ENCODE data around the gene SUDS3. TPM values are rescaled to one million over a fixed set of nuclear protein-coding genes. Genes with fewer than 3 reads are reported as not detected.

The SUDS3 gene
- polyA plus RNA-seq, 1 of the 3 experiments (the other 2 are of a cell fraction) = 15.0 TPM

DNA sequence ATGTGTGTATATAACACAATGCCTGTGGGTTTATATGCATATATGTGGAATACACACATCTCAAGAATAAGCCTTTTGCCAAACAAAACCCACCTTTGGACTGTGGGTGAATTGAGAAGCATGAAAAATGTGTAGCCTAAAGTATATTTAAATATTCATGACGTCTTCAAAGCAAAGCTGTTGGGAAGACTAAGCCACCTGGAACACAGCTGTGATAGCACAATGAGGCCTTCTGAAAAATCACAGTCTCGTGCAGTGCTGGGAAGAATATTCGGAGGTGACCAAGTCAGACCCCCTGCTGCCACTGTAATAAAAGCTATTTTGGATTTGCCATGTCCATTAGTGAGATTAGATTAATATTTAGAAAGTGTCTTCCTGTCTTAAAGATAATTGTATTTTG is 51.5 kb downstream of the SUDS3 start:
- no peak for DNase-seq
- Histone ChIP-seq H3K27me3 (ENCODE audit: insufficient read depth) (no peaks in the 10 kb centered on the region), H3K4me2 (no peak overlapping the region), H2AFZ (ENCODE audit: low read depth) (no peak overlapping the region), H3K36me3 (replicated peaks in 1 of 2; ENCODE audit: control insufficient read depth in 1 of 2, insufficient read depth in 2 of 2, low read length in 1 of 2) (no peaks in the 10 kb centered on the region), H3K9ac (no peak overlapping the region), H3K9me2 (no peaks in the 10 kb centered on the region), H3K9me3 (no peaks in the 10 kb centered on the region), H3F3A (replicated peaks; ENCODE audit: insufficient read depth) (peaks cover 13% of the 10 kb centered on the region), H4K20me1 (ENCODE audit: insufficient read depth) (no peaks in the 10 kb centered on the region), H3K27ac (ENCODE audit: low read depth in 2 of 2, low read length in 1 of 2) (no peak overlapping the region), H3K4me1 (ENCODE audit: control insufficient read depth in 1 of 2, insufficient read depth in 2 of 2, low read depth in 1 of 2, low read length in 1 of 2) (peaks cover 3 to 16% of the 10 kb centered on the region in 2 experiments; a peak in 1 of 4 replicates), H3K4me3 (ENCODE audit: low read depth in 2 of 2, low read length in 1 of 2) (no peak overlapping the region), H3K79me2 (ENCODE audit: insufficient read depth) (no peaks in the 10 kb centered on the region)
- POLR2A ChIA-PET = no interaction called here
- CTCF ChIA-PET = interaction anchor here (2.1 to 2.7 kb wide), 2 partner anchors 9 to 23 kb away, joined by 7 to 10 read pairs; no protein-coding TSS in a partner anchor
- TF ChIP-seq EP300 (IDR thresholded peaks at IDR 0.05; ENCODE audit: borderline replicate concordance in 1 of 2, low read depth in 1 of 2, low read length in 1 of 2) (no peak), RAD21 (IDR thresholded peaks at IDR 0.05; ENCODE audit: low read length) (no peak), JUND (IDR thresholded peaks at IDR 0.05) (no peak), SIN3A (IDR thresholded peaks at IDR 0.05; ENCODE audit: borderline replicate concordance, low read depth, low read length) (no peak), TCF12 (IDR thresholded peaks at IDR 0.05) (no peak), CHD2 (IDR thresholded peaks at IDR 0.05; ENCODE audit: low read length, partially characterized antibody) (no peak)
- TF ChIP-seq, protein P1, sequence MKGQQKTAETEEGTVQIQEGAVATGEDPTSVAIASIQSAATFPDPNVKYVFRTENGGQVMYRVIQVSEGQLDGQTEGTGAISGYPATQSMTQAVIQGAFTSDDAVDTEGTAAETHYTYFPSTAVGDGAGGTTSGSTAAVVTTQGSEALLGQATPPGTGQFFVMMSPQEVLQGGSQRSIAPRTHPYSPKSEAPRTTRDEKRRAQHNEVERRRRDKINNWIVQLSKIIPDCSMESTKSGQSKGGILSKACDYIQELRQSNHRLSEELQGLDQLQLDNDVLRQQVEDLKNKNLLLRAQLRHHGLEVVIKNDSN (IDR thresholded peaks at IDR 0.05; ENCODE audit: borderline replicate concordance, low read depth) = no peak
- TF ChIP-seq, protein P2, sequence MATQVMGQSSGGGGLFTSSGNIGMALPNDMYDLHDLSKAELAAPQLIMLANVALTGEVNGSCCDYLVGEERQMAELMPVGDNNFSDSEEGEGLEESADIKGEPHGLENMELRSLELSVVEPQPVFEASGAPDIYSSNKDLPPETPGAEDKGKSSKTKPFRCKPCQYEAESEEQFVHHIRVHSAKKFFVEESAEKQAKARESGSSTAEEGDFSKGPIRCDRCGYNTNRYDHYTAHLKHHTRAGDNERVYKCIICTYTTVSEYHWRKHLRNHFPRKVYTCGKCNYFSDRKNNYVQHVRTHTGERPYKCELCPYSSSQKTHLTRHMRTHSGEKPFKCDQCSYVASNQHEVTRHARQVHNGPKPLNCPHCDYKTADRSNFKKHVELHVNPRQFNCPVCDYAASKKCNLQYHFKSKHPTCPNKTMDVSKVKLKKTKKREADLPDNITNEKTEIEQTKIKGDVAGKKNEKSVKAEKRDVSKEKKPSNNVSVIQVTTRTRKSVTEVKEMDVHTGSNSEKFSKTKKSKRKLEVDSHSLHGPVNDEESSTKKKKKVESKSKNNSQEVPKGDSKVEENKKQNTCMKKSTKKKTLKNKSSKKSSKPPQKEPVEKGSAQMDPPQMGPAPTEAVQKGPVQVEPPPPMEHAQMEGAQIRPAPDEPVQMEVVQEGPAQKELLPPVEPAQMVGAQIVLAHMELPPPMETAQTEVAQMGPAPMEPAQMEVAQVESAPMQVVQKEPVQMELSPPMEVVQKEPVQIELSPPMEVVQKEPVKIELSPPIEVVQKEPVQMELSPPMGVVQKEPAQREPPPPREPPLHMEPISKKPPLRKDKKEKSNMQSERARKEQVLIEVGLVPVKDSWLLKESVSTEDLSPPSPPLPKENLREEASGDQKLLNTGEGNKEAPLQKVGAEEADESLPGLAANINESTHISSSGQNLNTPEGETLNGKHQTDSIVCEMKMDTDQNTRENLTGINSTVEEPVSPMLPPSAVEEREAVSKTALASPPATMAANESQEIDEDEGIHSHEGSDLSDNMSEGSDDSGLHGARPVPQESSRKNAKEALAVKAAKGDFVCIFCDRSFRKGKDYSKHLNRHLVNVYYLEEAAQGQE (IDR thresholded peaks at IDR 0.05; ENCODE audit: low read depth, low read length) = no peak
- TF ChIP-seq, protein P3, sequence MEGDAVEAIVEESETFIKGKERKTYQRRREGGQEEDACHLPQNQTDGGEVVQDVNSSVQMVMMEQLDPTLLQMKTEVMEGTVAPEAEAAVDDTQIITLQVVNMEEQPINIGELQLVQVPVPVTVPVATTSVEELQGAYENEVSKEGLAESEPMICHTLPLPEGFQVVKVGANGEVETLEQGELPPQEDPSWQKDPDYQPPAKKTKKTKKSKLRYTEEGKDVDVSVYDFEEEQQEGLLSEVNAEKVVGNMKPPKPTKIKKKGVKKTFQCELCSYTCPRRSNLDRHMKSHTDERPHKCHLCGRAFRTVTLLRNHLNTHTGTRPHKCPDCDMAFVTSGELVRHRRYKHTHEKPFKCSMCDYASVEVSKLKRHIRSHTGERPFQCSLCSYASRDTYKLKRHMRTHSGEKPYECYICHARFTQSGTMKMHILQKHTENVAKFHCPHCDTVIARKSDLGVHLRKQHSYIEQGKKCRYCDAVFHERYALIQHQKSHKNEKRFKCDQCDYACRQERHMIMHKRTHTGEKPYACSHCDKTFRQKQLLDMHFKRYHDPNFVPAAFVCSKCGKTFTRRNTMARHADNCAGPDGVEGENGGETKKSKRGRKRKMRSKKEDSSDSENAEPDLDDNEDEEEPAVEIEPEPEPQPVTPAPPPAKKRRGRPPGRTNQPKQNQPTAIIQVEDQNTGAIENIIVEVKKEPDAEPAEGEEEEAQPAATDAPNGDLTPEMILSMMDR (IDR thresholded peaks at IDR 0.05) = no peak
- TF ChIP-seq, protein P4, sequence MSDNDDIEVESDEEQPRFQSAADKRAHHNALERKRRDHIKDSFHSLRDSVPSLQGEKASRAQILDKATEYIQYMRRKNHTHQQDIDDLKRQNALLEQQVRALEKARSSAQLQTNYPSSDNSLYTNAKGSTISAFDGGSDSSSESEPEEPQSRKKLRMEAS (IDR thresholded peaks at IDR 0.05; ENCODE audit: low read depth) = no peak
- TF ChIP-seq, protein P5, sequence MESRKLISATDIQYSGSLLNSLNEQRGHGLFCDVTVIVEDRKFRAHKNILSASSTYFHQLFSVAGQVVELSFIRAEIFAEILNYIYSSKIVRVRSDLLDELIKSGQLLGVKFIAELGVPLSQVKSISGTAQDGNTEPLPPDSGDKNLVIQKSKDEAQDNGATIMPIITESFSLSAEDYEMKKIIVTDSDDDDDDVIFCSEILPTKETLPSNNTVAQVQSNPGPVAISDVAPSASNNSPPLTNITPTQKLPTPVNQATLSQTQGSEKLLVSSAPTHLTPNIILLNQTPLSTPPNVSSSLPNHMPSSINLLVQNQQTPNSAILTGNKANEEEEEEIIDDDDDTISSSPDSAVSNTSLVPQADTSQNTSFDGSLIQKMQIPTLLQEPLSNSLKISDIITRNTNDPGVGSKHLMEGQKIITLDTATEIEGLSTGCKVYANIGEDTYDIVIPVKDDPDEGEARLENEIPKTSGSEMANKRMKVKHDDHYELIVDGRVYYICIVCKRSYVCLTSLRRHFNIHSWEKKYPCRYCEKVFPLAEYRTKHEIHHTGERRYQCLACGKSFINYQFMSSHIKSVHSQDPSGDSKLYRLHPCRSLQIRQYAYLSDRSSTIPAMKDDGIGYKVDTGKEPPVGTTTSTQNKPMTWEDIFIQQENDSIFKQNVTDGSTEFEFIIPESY (IDR thresholded peaks at IDR 0.05; ENCODE audit: borderline replicate concordance, low read depth) = no peak
- WGBS (ENCODE audit: low lambda C conversion rate) = 84% methylated on average over 3 of the region's 3 CpGs
